Stimulated activated CD8-positive, alpha-beta memory T cell treated with anti-CD3 and anti-CD28 coated beads, Interleukin-12 subunit alpha, Interleukin-12 subunit beta, amount 100 ng/mL, for 1 hour (primary cell): Measurements from ENCODE around the gene ACER1.
"Not testable (repeated sequence)": the region's sequence is repeated elsewhere in the genome, so short reads cannot be mapped to it uniquely, and the experiment has no call there.

Experiments
- DNase-seq: peaks from one replicate; pipeline ENCODE4 v3.0.0-alpha.2; 2020; ENCODE audit warnings: low read depth

The ACER1 gene

GRCh38 chr19:6287269-6287885 lies 46.0 kb downstream of the ACER1 start:
- no peak for DNase-seq

DNA sequence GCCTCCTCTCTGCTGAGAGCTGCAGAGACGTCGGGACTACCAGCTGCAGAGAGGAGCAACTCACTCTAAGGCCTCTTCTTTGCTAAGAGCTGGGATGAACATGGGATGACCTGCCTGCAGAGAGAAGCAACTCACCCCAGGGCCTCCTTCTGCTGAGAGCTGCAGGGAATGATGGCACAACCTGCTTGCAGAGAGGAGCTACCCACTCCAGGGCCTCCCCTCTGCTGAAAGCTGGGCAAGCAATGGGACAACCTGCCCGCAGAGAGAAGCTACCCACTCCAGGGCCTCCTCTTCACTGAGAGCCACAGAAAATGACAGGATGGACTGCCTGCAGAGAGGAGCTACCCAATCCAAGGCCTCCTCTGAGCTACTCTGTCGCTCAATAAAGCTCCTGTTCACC lies 46.7 kb downstream of the ACER1 start:
- DNase-seq: no peak

- DNase-seq: not testable (repeated sequence)
Measured at GRCh38 chr19:6282393-6282792, 51.0 kb downstream of the ACER1 start.

DNA sequence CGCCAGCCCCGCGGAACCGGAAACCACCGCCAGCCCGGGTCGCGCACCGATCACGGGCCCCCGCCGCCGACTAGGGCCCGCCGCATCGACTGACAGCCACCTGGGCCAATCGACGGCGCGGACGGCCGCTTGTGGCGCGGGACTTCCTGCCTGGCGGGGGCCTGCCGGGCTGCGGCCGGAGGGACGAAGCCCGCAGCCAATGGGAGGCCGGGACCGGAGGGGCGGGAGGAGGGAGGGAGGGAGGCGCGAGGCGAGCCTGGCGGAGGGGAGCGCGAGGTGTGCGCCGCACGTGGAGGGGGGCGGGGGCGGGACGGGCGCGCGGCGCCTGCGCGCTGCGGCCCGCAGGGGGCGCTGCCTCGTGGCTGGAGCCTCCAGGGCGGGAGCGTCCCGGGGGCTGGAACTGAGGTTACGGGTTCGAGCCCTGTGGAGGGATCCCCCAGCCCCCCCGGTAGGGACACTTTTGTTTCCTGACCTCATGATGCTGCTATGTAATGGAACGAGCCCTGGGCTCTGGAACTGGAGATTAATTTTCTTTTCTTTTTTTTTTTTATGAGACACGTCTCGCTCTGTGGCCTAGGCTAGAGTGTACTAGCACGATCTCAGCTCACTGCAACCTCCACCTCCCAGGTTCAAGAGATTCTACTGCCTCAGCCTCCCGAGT lies 53.4 kb downstream of the ACER1 start, which contains the start of gene MLLT1:
MLLT1 (minus strand) TSS at position 45 of the 661 bp plus-strand sequence. CDS start 191 bp downstream, outside the sequence.
- DNase-seq: peak; percentile 86

GRCh38 chr19:6279620-6279930 lies 53.8 kb downstream of the ACER1 start:
- DNase-seq: no peak

GRCh38 chr19:6278740-6279619 lies 54.4 kb downstream of the ACER1 start:
- no peak for DNase-seq

GRCh38 chr19:6278051-6278450 lies 55.4 kb downstream of the ACER1 start:
- no peak for DNase-seq

GRCh38 chr19:6276447-6276846 lies 57.0 kb downstream of the ACER1 start:
- DNase-seq: no peak

GRCh38 chr19:6275170-6275744 lies 58.2 kb downstream of the ACER1 start:
- no peak for DNase-seq

DNA sequence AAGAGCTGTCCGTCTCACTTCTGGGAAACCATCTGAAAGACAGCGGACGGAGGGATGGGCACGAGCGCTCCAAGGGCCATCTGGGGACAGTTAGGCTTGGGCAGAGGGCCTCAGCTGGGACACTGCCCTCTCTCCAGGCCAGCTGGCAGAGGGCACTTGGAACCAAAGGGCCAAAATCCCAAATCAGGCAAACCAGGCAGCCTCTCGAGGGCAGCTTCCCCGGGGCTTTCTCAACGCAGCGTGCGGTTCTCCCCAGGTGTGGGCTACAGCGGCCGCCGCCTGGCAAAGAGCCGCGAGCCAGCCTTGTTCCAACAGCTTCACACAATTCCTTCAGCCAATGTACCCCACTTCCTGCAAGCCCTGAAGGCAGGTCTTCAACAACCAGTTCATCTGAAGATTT lies 58.7 kb downstream of the ACER1 start:
- DNase-seq: no peak

DNA sequence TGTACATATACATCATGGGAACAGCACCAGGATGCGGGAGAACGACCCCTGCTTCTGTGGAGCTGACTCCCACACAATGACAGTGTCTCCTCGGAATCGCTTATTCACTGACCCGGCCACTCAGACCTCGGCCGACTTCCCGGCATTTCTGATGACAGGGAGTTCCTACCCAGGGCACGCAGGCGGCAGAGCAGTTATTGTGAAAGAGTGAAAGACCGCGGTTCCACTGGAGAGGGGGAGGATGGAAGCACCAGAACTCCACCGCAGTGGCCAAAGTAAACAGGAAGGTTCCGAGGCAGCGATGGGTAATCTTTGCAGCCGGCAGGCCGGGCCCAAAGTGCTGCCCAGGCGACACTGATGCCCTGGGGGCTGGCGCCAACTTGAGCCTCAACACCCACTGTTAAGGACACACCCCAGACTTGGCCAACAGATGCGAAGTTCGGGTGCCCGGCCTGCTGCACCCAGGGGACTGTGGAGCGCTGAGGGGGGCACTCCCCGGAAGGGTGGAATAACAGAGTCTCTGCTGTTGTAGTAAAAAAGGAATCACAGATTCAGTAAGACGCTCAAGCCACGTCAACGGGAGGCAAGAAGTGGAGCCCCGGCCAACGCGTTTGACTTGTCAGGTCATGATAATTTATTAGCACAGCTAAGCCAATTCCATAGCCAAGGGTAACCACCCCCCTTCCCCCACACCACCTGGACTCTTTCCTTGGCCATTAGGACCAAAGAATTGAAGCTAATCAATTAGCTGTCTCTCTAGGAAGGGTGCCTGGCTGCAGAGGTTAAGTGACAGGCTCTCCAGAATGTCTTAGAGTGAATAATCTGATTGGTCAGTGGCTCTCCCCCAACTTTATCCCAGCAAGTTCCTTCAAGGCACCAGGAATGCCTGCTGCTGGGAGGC lies 59.5 kb downstream of the ACER1 start:
- no peak for DNase-seq

DNA sequence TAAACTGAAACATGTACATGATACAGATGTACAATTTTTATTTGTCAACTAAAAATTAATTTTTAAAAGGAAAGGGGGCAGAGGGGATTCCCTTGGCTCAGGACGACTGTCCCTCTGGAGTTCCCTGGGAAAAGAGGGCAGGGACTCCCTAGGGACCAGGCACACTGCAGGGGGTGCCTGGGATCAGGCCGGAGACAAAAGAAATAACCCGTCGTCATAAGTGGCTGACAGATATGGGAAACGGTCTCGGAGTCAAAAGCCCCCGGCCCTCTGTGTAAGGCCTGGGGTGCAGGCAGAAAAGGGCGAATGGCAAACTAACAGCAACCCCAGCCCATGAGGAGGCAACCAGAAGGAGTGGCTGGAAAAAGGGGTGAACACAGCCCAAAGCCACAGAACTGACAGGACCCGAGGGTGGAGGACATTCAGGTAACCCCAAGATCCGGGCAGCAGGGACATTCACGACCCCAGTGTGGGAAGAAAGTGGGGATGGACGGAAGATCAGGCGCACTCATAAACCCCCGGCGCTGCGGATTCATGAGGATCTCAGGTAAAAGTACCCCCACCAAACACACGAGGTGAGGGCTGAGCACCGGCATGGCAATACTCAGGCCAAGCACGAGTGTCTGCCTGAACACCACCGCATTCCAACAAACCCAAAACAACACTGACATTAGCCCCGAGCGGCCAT lies 60.4 kb downstream of the ACER1 start:
- DNase-seq: no peak

DNA sequence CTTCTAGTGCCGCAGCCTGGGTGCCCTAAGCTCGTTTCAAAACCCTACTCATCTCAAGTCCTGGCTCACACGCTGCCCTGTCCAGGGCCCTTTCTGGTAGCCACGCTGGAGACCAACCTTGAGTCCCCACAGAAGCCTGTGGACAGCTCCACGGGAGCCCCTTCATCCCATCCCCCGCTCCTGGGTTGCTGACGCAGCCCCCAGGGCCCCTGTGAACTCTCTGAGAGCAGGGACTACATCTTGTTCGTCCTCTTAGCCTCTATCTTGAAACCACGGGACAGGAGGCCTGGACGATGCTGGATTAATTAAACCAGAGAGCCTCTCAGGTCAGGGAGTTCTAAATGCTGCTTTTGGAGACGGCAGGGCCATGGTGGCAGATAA lies 61.0 kb downstream of the ACER1 start:
- no peak for DNase-seq

GRCh38 chr19:6271721-6272410 lies 61.5 kb downstream of the ACER1 start:
- DNase-seq: no peak

- DNase-seq: no peak
Measured at GRCh38 chr19:6271251-6271650, 62.2 kb downstream of the ACER1 start.

DNA sequence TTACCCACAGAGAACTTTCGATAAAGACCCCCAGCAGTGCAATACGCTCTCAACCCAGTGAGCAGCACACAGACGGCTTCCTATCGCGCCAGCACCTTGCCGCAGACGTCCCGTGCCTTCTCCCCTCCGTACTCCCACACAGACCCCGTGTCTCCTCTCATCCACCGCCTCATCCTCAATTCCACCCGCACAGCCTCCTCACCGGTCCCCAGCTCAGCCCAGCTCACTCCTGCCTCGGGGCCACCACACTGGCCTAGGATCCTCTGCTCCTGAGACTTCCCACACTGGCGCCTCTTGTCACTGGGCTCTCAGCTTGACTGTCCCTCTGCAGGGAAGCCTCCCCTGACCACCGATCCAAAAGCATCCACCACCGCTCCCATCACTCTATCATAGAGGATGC lies 62.6 kb downstream of the ACER1 start:
- no peak for DNase-seq

DNA sequence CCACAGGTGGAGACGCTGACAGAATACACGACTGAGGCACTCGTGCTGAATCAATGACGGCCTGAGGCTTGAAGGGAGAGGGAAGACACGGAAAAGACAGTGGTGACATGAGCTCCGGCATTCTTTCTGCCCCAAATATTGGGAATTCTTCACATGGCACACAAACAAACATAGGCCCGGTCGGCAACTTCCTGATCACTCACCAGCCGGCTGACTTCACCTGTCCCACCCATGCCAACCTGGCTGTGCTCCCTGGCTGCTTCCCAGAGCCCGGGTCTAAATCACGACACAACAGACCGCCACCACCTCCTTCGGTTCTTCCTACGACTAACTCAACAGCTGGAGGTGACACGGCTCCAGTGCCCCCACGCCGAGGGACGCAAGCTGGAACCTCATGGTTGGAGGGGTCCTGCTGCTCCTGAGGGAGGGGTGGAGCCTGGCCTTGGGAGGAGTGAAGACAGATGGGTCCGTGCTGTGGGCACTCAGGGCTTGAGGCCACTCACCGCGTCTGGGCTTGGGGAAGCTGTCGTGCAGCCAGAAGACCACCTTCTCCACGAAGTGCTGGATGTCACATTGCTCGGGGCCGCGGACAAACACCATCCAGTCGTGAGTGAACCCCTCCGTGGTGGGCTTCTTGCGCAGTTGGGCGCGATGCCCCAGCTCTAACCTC lies 63.2 kb downstream of the ACER1 start:
- no peak for DNase-seq

DNA sequence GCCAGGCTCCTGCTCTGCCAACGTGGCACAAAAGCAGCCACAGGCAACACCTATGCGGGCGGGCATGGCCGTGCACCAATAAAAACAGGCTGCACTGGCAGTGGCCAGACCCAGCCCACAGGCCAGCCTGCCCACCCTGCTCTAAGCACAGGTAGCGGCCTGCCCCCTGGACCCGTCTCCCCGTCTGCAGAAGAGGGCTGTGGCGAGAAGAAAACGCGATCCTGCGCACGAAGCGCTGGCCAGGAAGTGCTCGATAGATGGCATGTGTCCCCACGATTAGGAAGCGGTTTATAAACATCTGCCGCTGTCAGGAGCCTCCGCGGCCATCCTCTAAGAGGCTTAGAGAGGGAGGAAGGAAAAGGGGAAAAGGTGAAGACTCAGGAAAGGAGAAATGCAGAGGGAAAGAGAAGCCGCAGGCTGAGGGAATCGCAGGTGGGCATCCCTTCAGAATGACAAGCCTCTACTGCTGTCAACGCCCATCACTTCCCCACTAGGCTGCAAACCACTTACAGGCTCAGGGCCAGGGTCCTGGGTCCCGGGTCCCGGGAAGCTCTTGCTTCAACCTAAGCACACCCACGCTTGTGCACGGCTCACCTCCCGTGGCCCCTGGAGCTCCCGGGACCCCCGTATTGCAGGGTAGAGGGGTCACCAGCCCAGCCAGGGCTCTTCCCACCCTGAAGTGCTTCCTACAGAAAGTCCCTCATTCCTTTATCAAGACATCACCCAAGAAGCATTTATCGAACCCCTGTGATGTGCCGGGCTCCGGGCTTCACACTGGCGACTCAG lies 64.1 kb downstream of the ACER1 start:
- DNase-seq: no peak

GRCh38 chr19:6268382-6268771 lies 65.0 kb downstream of the ACER1 start:
- DNase-seq: no peak
